K562 (cell line): Measurements from ENCODE around the gene TMEM45A. TPM values are rescaled to one million over a fixed set of nuclear protein-coding genes. Genes with fewer than 3 reads are reported as not detected.

Experiments used
- ATAC-seq: fragments of 200-7000 bp; cut with Tn5 transposase; 3 replicates; pipeline ENCODE4 v1.9.1; 2020; ENCODE audit warnings: moderate library complexity
- BruUV-seq: library from RNA; stranded (reverse); fragments of 400-500 nt; replicated peaks from 2 replicates; lab custom pipeline; 2021; lab: Mats Ljungman, UMichigan
- CTCF ChIA-PET: fragments of 300-600 bp; formaldehyde crosslinking; extraction: SDS; loops from one replicate; lab custom pipeline; 2021; ENCODE audit warnings: low intra/inter-chr PET ratio; lab: Yijun Ruan, JAX
- POLR2A ChIA-PET: fragments of 300-600, 350-650 bp; sonication (Branson Sonifier 250); formaldehyde crosslinking; extraction: SDS; loops from one replicate; lab custom pipeline; 2021; ENCODE audit warnings: antibody characterized with exemption, inconsistent platforms; lab: Yijun Ruan, JAX
- DNase-seq, 4 experiments: peaks; one replicate each; pipeline versions ENCODE4 v3.0.0 to v3.0.0-alpha.2; 2011 to 2018; ENCODE audit warnings: low spot score in 3 of 4, mixed read lengths in 3 of 4; ENCODE audit errors: extremely low read depth in 1 of 4
- FAIRE-seq: peaks from 2 replicates; lab custom pipeline; 2011; peaks lifted over from hg19 to GRCh38; lab: Jason Lieb, UNC
- H2AFZ ChIP-seq: 2 replicates; pipeline ENCODE4 v1.6.0; 2011; ENCODE audit warnings: low read depth, low read length, control low read depth, inconsistent platforms
- H3K27ac ChIP-seq: fragments of 200-600 bp; 3 replicates; pipeline ENCODE4 v1.8.0; 2011; ENCODE audit warnings: low read depth, mild to moderate bottlenecking, control low read depth, inconsistent platforms, low read length, moderate library complexity, mixed read lengths; ENCODE audit errors: extremely low read depth
- H3K27me3 ChIP-seq, 2 experiments: fragments of 300-600 bp in 1 of 2; 2 replicates in 1 of 2; 3 replicates in 1 of 2; pipeline versions ENCODE4 v1.6.0 to v1.8.0; 2011; ENCODE audit warnings: inconsistent platforms in 2 of 2, low read length in 2 of 2, mild to moderate bottlenecking in 1 of 2, mixed read lengths in 1 of 2, moderate library complexity in 1 of 2; ENCODE audit not compliant: control insufficient read depth in 2 of 2, insufficient read depth in 2 of 2
- H3K36me3 ChIP-seq: fragments of 300-600 bp; 3 replicates; pipeline ENCODE4 v1.8.0; 2011; ENCODE audit warnings: mild to moderate bottlenecking, low read length, inconsistent platforms; ENCODE audit not compliant: control insufficient read depth, insufficient read depth
- H3K4me1 ChIP-seq, 2 experiments: fragments of 200-600 bp in 1 of 2; replicated peaks in 1 of 2; 2 replicates in 1 of 2; 3 replicates in 1 of 2; pipeline versions ENCODE4 v1.5.1 to v1.8.0; 2011; ENCODE audit warnings: inconsistent platforms in 2 of 2, low read length in 2 of 2, mild to moderate bottlenecking in 1 of 2, mixed read lengths in 1 of 2, moderate library complexity in 1 of 2; ENCODE audit not compliant: control insufficient read depth in 2 of 2, insufficient read depth in 2 of 2
- H3K4me2 ChIP-seq: 2 replicates; pipeline ENCODE4 v1.6.1; 2011; ENCODE audit warnings: low read length, control low read depth, inconsistent platforms, mixed read lengths; ENCODE audit not compliant: insufficient read depth
- H3K4me3 ChIP-seq: fragments of 200-600 bp; sonication (generic), shearing (Covaris generic); 2 replicates; pipeline ENCODE4 v1.5.1; 2016; ENCODE audit warnings: control low read depth, inconsistent platforms
- H3K79me2 ChIP-seq: fragments of 200-600 bp; 3 replicates; pipeline ENCODE4 v1.8.0; 2011; ENCODE audit warnings: low read length, inconsistent platforms; ENCODE audit not compliant: control insufficient read depth, insufficient read depth
- H3K9ac ChIP-seq, 2 experiments: 2 replicates each; pipeline versions ENCODE4 v1.6.0 to v1.6.1; 2011; ENCODE audit warnings: low read depth in 2 of 2, low read length in 2 of 2, control low read depth in 1 of 2, inconsistent platforms in 1 of 2, mild to moderate bottlenecking in 1 of 2, mixed read lengths in 1 of 2; ENCODE audit not compliant: insufficient read depth in 1 of 2
- H3K9me1 ChIP-seq: one replicate; pipeline ENCODE4 v1.6.0; 2011; ENCODE audit warnings: inconsistent platforms, mild to moderate bottlenecking, low read length, moderate library complexity; ENCODE audit not compliant: control insufficient read depth, insufficient read depth
- H3K9me3 ChIP-seq: replicated peaks from 2 replicates; pipeline ENCODE4 v1.5.1; 2011; ENCODE audit warnings: low read depth, low read length, inconsistent platforms; ENCODE audit not compliant: control insufficient read depth, insufficient read depth
- H4K20me1 ChIP-seq: replicated peaks from 2 replicates; pipeline ENCODE4 v1.6.1; 2011; ENCODE audit warnings: low read length, inconsistent platforms, mixed read lengths; ENCODE audit not compliant: control insufficient read depth, insufficient read depth
- CBFB ChIP-seq: sonication (generic); formaldehyde crosslinking; IDR thresholded peaks from 2 replicates; pipeline ENCODE4 v1.4.0; 2020; ENCODE audit warnings: mild to moderate bottlenecking, missing genetic modification reagents
- GATAD2A ChIP-seq: fragments of 450-650 bp; IDR thresholded peaks from 2 replicates; pipeline ENCODE4 v1.6.1; 2017
- L3MBTL2 ChIP-seq: fragments of 450-650 bp; IDR thresholded peaks from 2 replicates; pipeline ENCODE4 v1.6.1; 2016; ENCODE audit warnings: mild to moderate bottlenecking, moderate library complexity
- SPI1 ChIP-seq: IDR thresholded peaks from 2 replicates; pipeline ENCODE4 v1.6.1; 2011; ENCODE audit warnings: low read depth, low read length, control low read depth, borderline replicate concordance
- ZKSCAN1 ChIP-seq: fragments of 150-350 bp; IDR thresholded peaks from 2 replicates; pipeline ENCODE4 v1.6.1; 2016; ENCODE audit warnings: low read depth, low read length
- ZKSCAN8 ChIP-seq: fragments of 200-800 bp; sonication (Bioruptor generic); IDR thresholded peaks from 2 replicates; pipeline ENCODE4 v1.6.1; 2016; ENCODE audit warnings: missing genetic modification characterization, missing compliant biosample characterization
- WGBS: fragments of 100-300 bp; shearing (Covaris generic); methylation state at CpG from one replicate; pipeline ENCODE4 v1.1.6; 2016; ENCODE audit warnings: low coverage, mixed read lengths; ENCODE audit not compliant: insufficient coverage; ENCODE audit errors: missing lambda C conversion rate; 5-methylcytosine and 5-hydroxymethylcytosine counted together
- in situ Hi-C: fragments of 300-500 bp; cut with MboI; formaldehyde crosslinking; loops from 4 replicates; pipeline ENCODE4 v1.15.0; 2018; ENCODE audit warnings: inconsistent platforms, mixed read lengths
- intact Hi-C: fragments of 100-400 bp; cut with micrococcal nuclease; formaldehyde crosslinking; loops from 2 replicates; pipeline ENCODE4 v1.14.2; 2022
- polyA plus RNA-seq, 8 experiments: library from polyadenylated mRNA; depleted of rRNA in 4 of 8; stranded (reverse) in 5 of 8; unstranded in 3 of 8; fragments of >200 nt; fragmentation: Nextera tagmentation in 2 of 8; fragmentation: Illumina TruSeq in 1 of 8; extraction: Ambion mirVana in 2 of 8; extraction: Trizol in 1 of 8; gene quantifications; 2 replicates each; pipeline versions ENCODE4 v1.2.1 to v1.2.3, GENCODE V29; 2011 to 2014; ENCODE audit warnings: inconsistent platforms in 1 of 8, missing spikeins in 1 of 8
- total RNA-seq, 7 experiments: library from RNA; depleted of rRNA in 6 of 7; stranded (reverse); fragments of >200 nt in 6 of 7; fragmentation: Illumina TruSeq in 2 of 7; extraction: Trizol in 2 of 7; gene quantifications; 2 replicates each; pipeline versions ENCODE4 v1.2.1 to v1.2.3, GENCODE V29; 2011 to 2021; ENCODE audit warnings: low replicate concordance in 1 of 7
- TF ChIP-seq, protein P1 (sequence below): fragments of 150-350 bp; conservative IDR thresholded peaks from 2 replicates; pipeline ENCODE4 v1.6.1; 2014; ENCODE audit warnings: low read length

TMEM45A gene
- total and polyA plus RNA-seq, 9 of the 15 experiments (the other 6 are each of a cell fraction or from before 2014, with no cell fraction given), result 0.41 to 4.1 (median 0.95) TPM

DNA sequence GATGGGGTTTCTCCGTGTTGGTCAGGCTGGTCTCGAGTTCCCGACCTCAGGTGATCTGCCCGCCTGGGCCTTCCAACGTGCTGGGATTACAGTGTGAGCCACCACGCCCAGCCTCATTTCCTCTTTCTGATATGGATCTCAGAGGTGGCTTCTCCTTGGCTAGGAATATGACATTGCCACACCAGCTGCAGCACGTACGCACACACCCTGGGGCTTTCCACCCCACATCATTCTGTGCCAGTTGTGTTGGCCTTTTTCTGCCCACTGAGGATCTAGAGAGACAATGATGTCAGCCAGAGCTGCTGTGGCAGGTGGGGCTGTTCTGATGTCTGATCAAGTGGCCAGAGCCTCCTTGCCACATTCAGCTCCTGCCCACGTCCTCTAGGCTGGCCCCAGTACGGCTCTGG lies 29.0 kb downstream of the TMEM45A start:
- ATAC-seq (no peak), FAIRE-seq (no peak), DNase-seq (no peak)
- Histone ChIP-seq H3K9me3 (no peaks in the 10 kb centered on the region), H3K9ac (no peak overlapping the region), H3K36me3 (no peaks in the 10 kb centered on the region), H3K4me3 (no peak overlapping the region), H2AFZ (no peak overlapping the region), H3K4me2 (no peak overlapping the region), H3K79me2 (no peaks in the 10 kb centered on the region), H4K20me1 (no peaks in the 10 kb centered on the region), H3K9me1 (no peaks in the 10 kb centered on the region), H3K27ac (no peak overlapping the region), H3K27me3 (peaks cover 0 to 7% of the 10 kb centered on the region in 2 experiments; a peak in 1 of 5 replicates), H3K4me1 (peaks cover 0 to 13% of the 10 kb centered on the region in 2 experiments; a peak in 2 of 5 replicates)
- WGBS, result 17% methylated on average over 8 of the region's 10 CpGs
- POLR2A ChIA-PET, result no interaction called here
- no TSS peak for BruUV-seq
- in situ Hi-C loops (no loop called here), intact Hi-C loops (no loop called here)
- TF ChIP-seq ZKSCAN1 (no peak), GATAD2A (no peak), CBFB (no peak), L3MBTL2 (0 out of 2 replicates have a peak, but pooled peaks have one; percentile 27), SPI1 (peak; percentile 36; the same call in 1 of the 2 replicates)
- CTCF ChIA-PET, result no interaction called here

DNA sequence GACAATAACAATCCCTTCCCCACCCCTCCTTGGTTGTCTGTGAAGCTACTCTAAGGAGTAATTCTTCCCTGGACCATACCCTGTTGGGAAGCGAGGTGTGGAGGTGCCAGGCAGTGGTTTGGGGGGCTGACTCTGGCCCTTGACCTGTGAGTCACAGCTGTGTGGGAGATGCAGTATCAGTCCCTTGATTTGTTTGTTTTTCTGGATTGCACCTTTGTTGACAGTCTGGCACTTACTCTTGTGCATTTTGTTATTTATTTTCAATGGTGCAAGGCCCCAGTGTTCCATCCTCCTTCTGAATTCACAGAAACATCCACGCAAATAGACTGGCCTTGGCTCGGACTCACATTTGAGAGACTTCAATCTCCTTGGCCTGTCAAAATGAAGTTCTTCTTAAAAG lies 29.7 kb downstream of the TMEM45A start:
- FAIRE-seq (no peak), ATAC-seq (no peak), DNase-seq (no peak)
- in situ Hi-C loops (no loop called here), intact Hi-C loops (no loop called here)
- H3K4me1 ChIP-seq, result peaks cover 0 to 13% of the 10 kb centered on the region in 2 experiments; a peak in 2 of 5 replicates
- CTCF ChIA-PET, result no interaction called here
- H3K36me3 ChIP-seq, result no peaks in the 10 kb centered on the region
- H2AFZ ChIP-seq, result no peak overlapping the region
- no peaks in the 10 kb centered on the region for H3K9me1 ChIP-seq
- WGBS, result 26% methylated on average over 3 of the region's 3 CpGs
- no peaks in the 10 kb centered on the region for H4K20me1 ChIP-seq
- H3K27ac ChIP-seq, result no peak overlapping the region
- no peak overlapping the region for H3K4me3 ChIP-seq
- no peak overlapping the region for H3K9ac ChIP-seq
- peaks cover 0 to 7% of the 10 kb centered on the region in 2 experiments; a peak in 1 of 5 replicates for H3K27me3 ChIP-seq
- POLR2A ChIA-PET, result no interaction called here
- no peak for TF ChIP-seq ZKSCAN8 (CRISPR knock-in tag)
- TF ChIP-seq, protein P1, sequence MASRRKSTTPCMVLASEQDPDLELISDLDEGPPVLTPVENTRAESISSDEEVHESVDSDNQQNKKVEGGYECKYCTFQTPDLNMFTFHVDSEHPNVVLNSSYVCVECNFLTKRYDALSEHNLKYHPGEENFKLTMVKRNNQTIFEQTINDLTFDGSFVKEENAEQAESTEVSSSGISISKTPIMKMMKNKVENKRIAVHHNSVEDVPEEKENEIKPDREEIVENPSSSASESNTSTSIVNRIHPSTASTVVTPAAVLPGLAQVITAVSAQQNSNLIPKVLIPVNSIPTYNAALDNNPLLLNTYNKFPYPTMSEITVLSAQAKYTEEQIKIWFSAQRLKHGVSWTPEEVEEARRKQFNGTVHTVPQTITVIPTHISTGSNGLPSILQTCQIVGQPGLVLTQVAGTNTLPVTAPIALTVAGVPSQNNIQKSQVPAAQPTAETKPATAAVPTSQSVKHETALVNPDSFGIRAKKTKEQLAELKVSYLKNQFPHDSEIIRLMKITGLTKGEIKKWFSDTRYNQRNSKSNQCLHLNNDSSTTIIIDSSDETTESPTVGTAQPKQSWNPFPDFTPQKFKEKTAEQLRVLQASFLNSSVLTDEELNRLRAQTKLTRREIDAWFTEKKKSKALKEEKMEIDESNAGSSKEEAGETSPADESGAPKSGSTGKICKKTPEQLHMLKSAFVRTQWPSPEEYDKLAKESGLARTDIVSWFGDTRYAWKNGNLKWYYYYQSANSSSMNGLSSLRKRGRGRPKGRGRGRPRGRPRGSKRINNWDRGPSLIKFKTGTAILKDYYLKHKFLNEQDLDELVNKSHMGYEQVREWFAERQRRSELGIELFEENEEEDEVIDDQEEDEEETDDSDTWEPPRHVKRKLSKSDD, result no peak
- no peaks in the 10 kb centered on the region for H3K9me3 ChIP-seq
- H3K79me2 ChIP-seq, result no peaks in the 10 kb centered on the region
- BruUV-seq, result no TSS peak
- no peak overlapping the region for H3K4me2 ChIP-seq
